Measurements from ENCODE around the gene PFKFB2. TPM values are rescaled to one million over a fixed set of nuclear protein-coding genes. Genes with fewer than 3 reads are reported as not detected.

Gene PFKFB2
- polyA plus RNA-seq, 3 donors = 2.1 to 6.9 (median 2.3) TPM

DNA sequence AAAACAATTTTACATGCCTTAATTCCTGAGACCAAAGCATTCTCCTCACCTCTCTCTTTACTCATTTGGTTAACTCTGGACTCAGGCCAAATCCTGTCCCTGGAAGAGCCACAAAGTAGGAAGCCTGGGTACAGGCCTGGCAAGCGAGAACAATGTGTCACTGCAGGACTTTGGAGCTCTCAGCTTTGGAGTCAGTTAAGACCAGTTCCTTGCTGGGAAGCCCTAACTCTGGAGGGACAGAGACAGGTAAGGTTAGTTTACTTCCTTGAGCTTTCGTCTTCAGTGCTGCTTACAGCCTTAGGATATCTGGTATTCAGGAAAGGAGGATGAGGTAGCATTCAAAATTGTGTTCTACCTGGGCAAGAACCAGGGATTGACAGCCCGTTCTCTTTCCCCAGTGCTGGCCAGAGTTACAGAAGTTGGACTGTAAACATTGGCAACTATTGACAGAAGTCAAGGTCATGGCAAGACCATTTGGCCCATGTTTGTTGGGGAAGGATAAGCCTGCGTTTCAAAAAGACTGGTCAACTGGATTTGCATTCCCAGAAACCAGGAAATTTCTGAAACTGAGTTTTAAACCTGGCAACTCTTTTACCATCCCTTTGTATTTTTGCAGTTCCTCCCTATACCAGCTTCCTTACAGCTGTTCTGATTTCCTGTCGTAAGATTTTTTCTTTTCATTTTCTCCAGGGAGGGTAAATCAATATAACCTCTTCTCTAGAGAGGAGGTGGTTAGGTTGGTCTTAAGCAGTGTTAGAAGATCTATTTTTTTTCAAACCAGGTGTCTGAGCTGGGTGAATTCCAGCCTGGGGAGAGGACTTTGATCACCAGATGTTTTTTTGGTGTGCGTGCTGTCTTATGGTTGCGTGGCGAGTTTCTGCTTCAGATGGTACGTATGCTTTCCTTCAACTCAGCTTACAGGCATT, 35.9 kb downstream of the PFKFB2 start, which contains the start of gene C4BPB:
TSS of gene C4BPB (plus strand) at position 160 of the 926 bp plus-strand sequence. CDS start at position 832, 672 bp downstream.
- WGBS (ENCODE audit: insufficient coverage) = 53% methylated on average over 6 of the region's 9 CpGs
- Histone ChIP-seq H3K79me2 (ENCODE audit: insufficient read depth, low read length) (no peaks in the 10 kb centered on the region), H3K4me2 (replicated peaks; ENCODE audit: extremely low read depth, low read length, poor library complexity, severe bottlenecking) (no peak within 1 kb of the TSS), H3K9me3 (replicated peaks in 1 of 2; ENCODE audit: control insufficient read depth in 1 of 2, insufficient read depth in 1 of 2, low read length in 2 of 2) (no peaks in the 10 kb centered on the region), H4K20me1 (ENCODE audit: insufficient read depth, low read length) (no peaks in the 10 kb centered on the region), H3K36me3 (replicated peaks in 1 of 2; ENCODE audit: control insufficient read depth in 1 of 2, insufficient read depth in 2 of 2, low read length in 2 of 2) (no peaks in the 10 kb centered on the region), H3K27me3 (ENCODE audit: control insufficient read depth in 2 of 2, insufficient read depth in 2 of 2, low read length in 2 of 2) (peaks cover 0 to 2% of the 10 kb centered on the region in 2 donors), H3K27ac (ENCODE audit: low read depth in 1 of 2, low read length in 2 of 2) (no peak within 1 kb of the TSS), H3K4me1 (ENCODE audit: control insufficient read depth in 1 of 2, insufficient read depth in 2 of 2, low read length in 2 of 2) (peaks cover 0 to 11% of the 10 kb centered on the region in 2 donors), H3K9ac (ENCODE audit: insufficient read depth, low read length, poor library complexity, severe bottlenecking) (no peak within 1 kb of the TSS), H2AFZ (ENCODE audit: insufficient read depth, low read depth, low read length, poor library complexity, severe bottlenecking) (peak within 1 kb of the TSS; percentile 38), H3K4me3 (replicated peaks in 1 of 3; ENCODE audit: low read depth in 2 of 3, low read length in 3 of 3) (peak within 1 kb of the TSS in 1 of 3 experiments; percentile 13)
- no peaks in the 10 kb centered on the region for H3K36me3 Mint-ChIP-seq
- no peaks in the 10 kb centered on the region for H3K9me3 Mint-ChIP-seq
- H3K4me3 Mint-ChIP-seq = peak within 1 kb of the TSS in 1 of 2 donors; percentile 66
- peak within 1 kb of the TSS in 2 of 7 donors; percentile 46 to 70 for H3K27ac Mint-ChIP-seq
- TF ChIP-seq, protein P1, sequence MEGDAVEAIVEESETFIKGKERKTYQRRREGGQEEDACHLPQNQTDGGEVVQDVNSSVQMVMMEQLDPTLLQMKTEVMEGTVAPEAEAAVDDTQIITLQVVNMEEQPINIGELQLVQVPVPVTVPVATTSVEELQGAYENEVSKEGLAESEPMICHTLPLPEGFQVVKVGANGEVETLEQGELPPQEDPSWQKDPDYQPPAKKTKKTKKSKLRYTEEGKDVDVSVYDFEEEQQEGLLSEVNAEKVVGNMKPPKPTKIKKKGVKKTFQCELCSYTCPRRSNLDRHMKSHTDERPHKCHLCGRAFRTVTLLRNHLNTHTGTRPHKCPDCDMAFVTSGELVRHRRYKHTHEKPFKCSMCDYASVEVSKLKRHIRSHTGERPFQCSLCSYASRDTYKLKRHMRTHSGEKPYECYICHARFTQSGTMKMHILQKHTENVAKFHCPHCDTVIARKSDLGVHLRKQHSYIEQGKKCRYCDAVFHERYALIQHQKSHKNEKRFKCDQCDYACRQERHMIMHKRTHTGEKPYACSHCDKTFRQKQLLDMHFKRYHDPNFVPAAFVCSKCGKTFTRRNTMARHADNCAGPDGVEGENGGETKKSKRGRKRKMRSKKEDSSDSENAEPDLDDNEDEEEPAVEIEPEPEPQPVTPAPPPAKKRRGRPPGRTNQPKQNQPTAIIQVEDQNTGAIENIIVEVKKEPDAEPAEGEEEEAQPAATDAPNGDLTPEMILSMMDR (IDR thresholded peaks at IDR 0.05) = no peak
- peaks cover 18% of the 10 kb centered on the region for H3K4me1 Mint-ChIP-seq
- intact Hi-C loops (cut with micrococcal nuclease) = loop anchor here (10.0 kb wide), 3 partner anchors 226 to 316 kb away; partner anchors contain the start of gene CD55 (in 1 of the 2)
- H3K27me3 Mint-ChIP-seq (ENCODE audit: low read depth in 3 of 3) = peaks cover 0 to 3% (median 0%) of the 10 kb centered on the region in 3 donors
- peak in 1 of 3 donors; percentile 39 for DNase-seq

- peaks cover 0 to 3% (median 0%) of the 10 kb centered on the region in 3 donors for H3K27me3 Mint-ChIP-seq (ENCODE audit: low read depth in 3 of 3)
- DNase-seq = peak in 1 of 3 donors; percentile 5
- H3K9ac ChIP-seq (ENCODE audit: insufficient read depth, low read length, poor library complexity, severe bottlenecking) = no peak overlapping the region
Measured at GRCh38 chr1:207089627-207090355, 36.7 kb downstream of the PFKFB2 start.

More at GRCh38 chr1:207089627-207090355, 36.7 kb downstream of the PFKFB2 start:
- Histone ChIP-seq H3K4me1 (ENCODE audit: control insufficient read depth in 1 of 2, insufficient read depth in 2 of 2, low read length in 2 of 2) (peaks cover 0 to 11% of the 10 kb centered on the region in 2 donors), H2AFZ (ENCODE audit: insufficient read depth, low read depth, low read length, poor library complexity, severe bottlenecking) (no peak overlapping the region), H4K20me1 (ENCODE audit: insufficient read depth, low read length) (no peaks in the 10 kb centered on the region), H3K9me3 (replicated peaks in 1 of 2; ENCODE audit: control insufficient read depth in 1 of 2, insufficient read depth in 1 of 2, low read length in 2 of 2) (no peaks in the 10 kb centered on the region), H3K79me2 (ENCODE audit: insufficient read depth, low read length) (no peaks in the 10 kb centered on the region), H3K4me3 (replicated peaks in 1 of 3; ENCODE audit: low read depth in 2 of 3, low read length in 3 of 3) (peak overlapping the region in 1 of 3 experiments; percentile 13), H3K4me2 (replicated peaks; ENCODE audit: extremely low read depth, low read length, poor library complexity, severe bottlenecking) (no peak overlapping the region), H3K27me3 (ENCODE audit: control insufficient read depth in 2 of 2, insufficient read depth in 2 of 2, low read length in 2 of 2) (no peaks in the 10 kb centered on the region), H3K27ac (ENCODE audit: low read depth in 1 of 2, low read length in 2 of 2) (no peak overlapping the region), H3K36me3 (replicated peaks in 1 of 2; ENCODE audit: control insufficient read depth in 1 of 2, insufficient read depth in 2 of 2, low read length in 2 of 2) (no peaks in the 10 kb centered on the region)
- intact Hi-C loops (cut with micrococcal nuclease) = loop anchor here (10.0 kb wide), 3 partner anchors 225 to 315 kb away; partner anchors contain the start of gene CD55 (in 1 of the 2)
- H3K4me1 Mint-ChIP-seq = peaks cover 15% of the 10 kb centered on the region
- H3K27ac Mint-ChIP-seq = peak overlapping the region in 1 of 7 donors; percentile 70
- WGBS (ENCODE audit: insufficient coverage) = 97% methylated on average over 12 of the region's 17 CpGs
- TF ChIP-seq, protein P1 (IDR thresholded peaks at IDR 0.05) = no peak
- H3K36me3 Mint-ChIP-seq = no peaks in the 10 kb centered on the region
- H3K9me3 Mint-ChIP-seq = no peaks in the 10 kb centered on the region
- H3K4me3 Mint-ChIP-seq = peak overlapping the region in 1 of 2 donors; percentile 66
